ENCODE results near the gene NHLH1. TPM values are rescaled to one million over a fixed set of nuclear protein-coding genes. Genes with fewer than 3 reads are reported as not detected.
A peak's percentile ranks its signal among the peaks of the same experiment; 100 is the strongest.

Gene NHLH1
- total and polyA plus RNA-seq, 2 of the 4 experiments (the other 2 are of a cell fraction) = 0.14 TPM; not detected in 1

GRCh38 chr1:160340866-160341265, 26.0 kb upstream of the NHLH1 start:
- peak overlapping the region; percentile 48; the same call in 1 of the 2 replicates for H3K23ac ChIP-seq (ENCODE audit: low read depth, low read length)
- no peaks in the 10 kb centered on the region for H3K27me3 ChIP-seq (ENCODE audit: control insufficient read depth, insufficient read depth, low read length)
- no peak overlapping the region for H3K27ac ChIP-seq (ENCODE audit: insufficient read depth, low read length)
- no peak overlapping the region for H2BK120ac ChIP-seq (ENCODE audit: low read depth, low read length)
- peak overlapping the region; percentile 23; the same call in 1 of the 2 replicates for H3K9ac ChIP-seq (ENCODE audit: low read depth, low read length)
- H2BK20ac ChIP-seq (ENCODE audit: low read depth, low read length) = no peak overlapping the region
- H3K56ac ChIP-seq (ENCODE audit: extremely low read depth, insufficient read depth, low read length) = no peak overlapping the region
- no peak overlapping the region for H2BK15ac ChIP-seq (ENCODE audit: low read depth, low read length)
- TF ChIP-seq SMC3 (IDR thresholded peaks at IDR 0.05; ENCODE audit: low read depth, low read length) (no peak), MAZ (IDR thresholded peaks at IDR 0.05; ENCODE audit: borderline replicate concordance, low read depth, low read length) (no peak), USF2 (IDR thresholded peaks at IDR 0.05; ENCODE audit: low read depth, low read length) (no peak), RFX5 (IDR thresholded peaks at IDR 0.05; ENCODE audit: low read depth, low read length) (no peak), CEBPB (IDR thresholded peaks at IDR 0.05; ENCODE audit: low read depth, low read length) (peak; percentile 56), BHLHE40 (IDR thresholded peaks at IDR 0.05; ENCODE audit: low read depth, low read length) (no peak), NFE2L2 (IDR thresholded peaks at IDR 0.05; ENCODE audit: low read depth, low read length) (no peak)
- H2AK5ac ChIP-seq (ENCODE audit: low read depth, low read length) = no peak overlapping the region
- dilution Hi-C loops (cut with HindIII; ENCODE audit: low sequenced_read_pairs, unreplicated experiment) = no loop called here
- peaks cover 50% of the 10 kb centered on the region for H4K20me1 ChIP-seq (ENCODE audit: insufficient read depth, low read length)
- H3K4me2 ChIP-seq (ENCODE audit: low read depth, low read length) = peak overlapping the region; percentile 63
- no peak overlapping the region for H4K5ac ChIP-seq (ENCODE audit: low read depth, low read length)
- no peak for DNase-seq
- no TSS peak for BruUV-seq (replicated peaks)
- WGBS, 2 experiments (ENCODE audit: extremely low coverage in 2 of 2, insufficient read length in 1 of 2) = no CpG with 5 or more reads among the region's 2 CpGs
- H2AFZ ChIP-seq (replicated peaks; ENCODE audit: low read length, poor library complexity) = no peak overlapping the region
- no peak overlapping the region for H4K8ac ChIP-seq (ENCODE audit: low read depth in 2 of 2, low read length in 2 of 2)
- no peak overlapping the region for H3K14ac ChIP-seq (replicated peaks; ENCODE audit: low read depth, low read length)
- H3K9me3 ChIP-seq (ENCODE audit: control insufficient read depth, insufficient read depth, low read length) = no peaks in the 10 kb centered on the region
- H3K9me1 ChIP-seq (ENCODE audit: insufficient read depth, low read length) = no peaks in the 10 kb centered on the region
- no peak overlapping the region for H3K18ac ChIP-seq (ENCODE audit: low read depth, low read length)
- H3K79me1 ChIP-seq (ENCODE audit: low read depth in 1 of 2, low read length in 2 of 2) = peaks cover 9 to 59% of the 10 kb centered on the region in 2 experiments; a peak in 3 of 4 replicates
- ChIA-PET CTCF (interaction anchor here (1.1 kb wide), 1 partner anchor 450 kb away, joined by 4 read pairs; no protein-coding TSS in a partner anchor), POLR2A (ENCODE audit: unreplicated experiment) (interaction anchor here (0.6 kb wide), 1 partner anchor 22 kb away, joined by 5 read pairs; no protein-coding TSS in a partner anchor)
- H2AK9ac ChIP-seq (replicated peaks; ENCODE audit: low read depth, low read length, poor library complexity) = no peak overlapping the region
- no peak overlapping the region for H4K91ac ChIP-seq (ENCODE audit: insufficient read depth, low read depth, low read length)
- in situ Hi-C loops (cut with MboI; ENCODE audit: low sequenced_read_pairs) = no loop called here
- no peak for ATAC-seq (ENCODE audit: low read depth)
- H3K4me3 ChIP-seq (ENCODE audit: insufficient read depth, low read depth, low read length) = no peak overlapping the region
- intact Hi-C loops (cut with micrococcal nuclease) = no loop called here
- peaks cover 3% of the 10 kb centered on the region for H3K4me1 ChIP-seq (ENCODE audit: control insufficient read depth, insufficient read depth, low read length)
- H3K36me3 ChIP-seq (ENCODE audit: control insufficient read depth, insufficient read depth, low read length) = peaks cover 19% of the 10 kb centered on the region
- no peak overlapping the region for H3K4ac ChIP-seq (ENCODE audit: low read depth, low read length)
- no peak overlapping the region for H2BK5ac ChIP-seq (ENCODE audit: low read depth, low read length, poor library complexity, severe bottlenecking)
